Ovary (tissue), 3 donors: ENCODE results near the gene VCX2.

Source experiments
- POLR2A ChIP-seq: fragments of 450-650 bp; IDR thresholded peaks from one replicate; pipeline ENCODE4 v1.6.1; 2017; ENCODE audit warnings: antibody characterized with exemption, mild to moderate bottlenecking, moderate library complexity
- TF ChIP-seq, protein P1 (sequence below), 3 donors: fragments of 450-650 bp in 2 of 3; fragments of 200-600 bp in 1 of 3; IDR thresholded peaks; one replicate each; pipeline versions ENCODE4 v1.5.1 to v1.8.0; 2016 to 2022; ENCODE audit warnings: antibody characterized with exemption in 3 of 3, mild to moderate bottlenecking in 1 of 3
- donor health status: DM: no; HTN: no; CAD: no.

DNA sequence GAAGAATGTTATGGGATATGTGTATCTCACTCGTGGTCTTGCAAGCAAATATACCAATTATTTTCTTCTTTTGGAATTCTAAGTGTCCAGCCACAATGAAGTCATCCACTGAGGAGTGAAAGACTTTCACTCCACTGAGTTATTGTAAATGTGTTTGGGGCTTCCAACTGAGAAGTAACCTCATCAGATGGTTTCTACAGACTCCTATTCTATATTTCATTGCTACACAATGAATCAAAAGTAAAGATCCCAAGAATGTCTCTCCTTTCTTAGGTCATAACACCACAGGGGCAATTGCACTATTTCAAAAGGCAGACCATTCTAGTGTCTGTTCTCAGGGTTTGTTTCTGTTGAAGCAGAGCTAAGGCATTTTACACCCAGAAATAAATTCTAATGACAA is 12.3 kb upstream of the VCX2 start:
- no peak for TF ChIP-seq POLR2A
- TF ChIP-seq, protein P1, sequence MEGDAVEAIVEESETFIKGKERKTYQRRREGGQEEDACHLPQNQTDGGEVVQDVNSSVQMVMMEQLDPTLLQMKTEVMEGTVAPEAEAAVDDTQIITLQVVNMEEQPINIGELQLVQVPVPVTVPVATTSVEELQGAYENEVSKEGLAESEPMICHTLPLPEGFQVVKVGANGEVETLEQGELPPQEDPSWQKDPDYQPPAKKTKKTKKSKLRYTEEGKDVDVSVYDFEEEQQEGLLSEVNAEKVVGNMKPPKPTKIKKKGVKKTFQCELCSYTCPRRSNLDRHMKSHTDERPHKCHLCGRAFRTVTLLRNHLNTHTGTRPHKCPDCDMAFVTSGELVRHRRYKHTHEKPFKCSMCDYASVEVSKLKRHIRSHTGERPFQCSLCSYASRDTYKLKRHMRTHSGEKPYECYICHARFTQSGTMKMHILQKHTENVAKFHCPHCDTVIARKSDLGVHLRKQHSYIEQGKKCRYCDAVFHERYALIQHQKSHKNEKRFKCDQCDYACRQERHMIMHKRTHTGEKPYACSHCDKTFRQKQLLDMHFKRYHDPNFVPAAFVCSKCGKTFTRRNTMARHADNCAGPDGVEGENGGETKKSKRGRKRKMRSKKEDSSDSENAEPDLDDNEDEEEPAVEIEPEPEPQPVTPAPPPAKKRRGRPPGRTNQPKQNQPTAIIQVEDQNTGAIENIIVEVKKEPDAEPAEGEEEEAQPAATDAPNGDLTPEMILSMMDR (IDR thresholded peaks at IDR 0.05), result no peak
